GM18502 (cell line): ENCODE measurements around the gene SLC19A3.
"Not testable (repeated sequence)": the region's sequence is repeated elsewhere in the genome, so short reads cannot be mapped to it uniquely, and the experiment has no call there.

ENCODE experiments used
- ATAC-seq: cut with Tn5 transposase; IDR thresholded peaks from one replicate; pipeline ENCODE4 v1.9.1; 2021; ENCODE audit warnings: mild to moderate bottlenecking; ENCODE audit not compliant: unreplicated experiment, poor library complexity

The SLC19A3 gene

GRCh38 chr2:227706859-227707258, 11.0 kb downstream of the SLC19A3 start:
- no peak for ATAC-seq

GRCh38 chr2:227703961-227704360, 13.9 kb downstream of the SLC19A3 start:
- no peak for ATAC-seq

GRCh38 chr2:227703280-227703732, 14.5 kb downstream of the SLC19A3 start:
- ATAC-seq = no peak

- ATAC-seq = no peak
These were observed 16.3 kb downstream of the SLC19A3 start for GRCh38 chr2:227701556-227701955.

- no peak for ATAC-seq
These were observed 20.7 kb downstream of the SLC19A3 start for GRCh38 chr2:227696990-227697679.

- no peak for ATAC-seq
These were observed 30.6 kb downstream of the SLC19A3 start for GRCh38 chr2:227687189-227687588.

GRCh38 chr2:227684258-227684657, 33.6 kb downstream of the SLC19A3 start:
- no peak for ATAC-seq

GRCh38 chr2:227677928-227678327, 39.9 kb downstream of the SLC19A3 start:
- ATAC-seq = no peak

- ATAC-seq = no peak
These were observed 43.3 kb downstream of the SLC19A3 start for GRCh38 chr2:227674485-227674884.

- ATAC-seq = not testable (repeated sequence)
These were observed 44.2 kb downstream of the SLC19A3 start for GRCh38 chr2:227673620-227674019.

GRCh38 chr2:227671170-227671905, 46.5 kb downstream of the SLC19A3 start:
- ATAC-seq = no peak

- not testable (repeated sequence) for ATAC-seq
These were observed 51.1 kb downstream of the SLC19A3 start, which contains the start of gene SCYGR5 for GRCh38 chr2:227666631-227667170. TSS of gene SCYGR5 (plus strand) at chr2:227666804. CDS start at chr2:227666804, 0 bp downstream.

- no peak for ATAC-seq
These were observed 52.5 kb downstream of the SLC19A3 start for GRCh38 chr2:227665189-227665940.

GRCh38 chr2:227661827-227662226, 56.0 kb downstream of the SLC19A3 start:
- no peak for ATAC-seq

GRCh38 chr2:227661025-227661649, 56.7 kb downstream of the SLC19A3 start:
- no peak for ATAC-seq

GRCh38 chr2:227657199-227657845, 60.5 kb downstream of the SLC19A3 start:
- no peak for ATAC-seq

GRCh38 chr2:227655454-227655853, 62.4 kb downstream of the SLC19A3 start:
- ATAC-seq = no peak

- no peak for ATAC-seq
These were observed 63.4 kb downstream of the SLC19A3 start for GRCh38 chr2:227654426-227654825.

- no peak for ATAC-seq
These were observed 64.4 kb downstream of the SLC19A3 start for GRCh38 chr2:227653419-227653818.
